Activated CD8-positive, alpha-beta memory T cell treated with anti-CD3 and anti-CD28 coated beads, Interleukin-2, amount 50 U/mL, for 4 hours (primary cell): Measurements from ENCODE around the gene GLB1L2.

ENCODE experiments used
- DNase-seq: peaks from one replicate; pipeline ENCODE4 v3.0.0-alpha.2; 2020

The GLB1L2 gene

DNA sequence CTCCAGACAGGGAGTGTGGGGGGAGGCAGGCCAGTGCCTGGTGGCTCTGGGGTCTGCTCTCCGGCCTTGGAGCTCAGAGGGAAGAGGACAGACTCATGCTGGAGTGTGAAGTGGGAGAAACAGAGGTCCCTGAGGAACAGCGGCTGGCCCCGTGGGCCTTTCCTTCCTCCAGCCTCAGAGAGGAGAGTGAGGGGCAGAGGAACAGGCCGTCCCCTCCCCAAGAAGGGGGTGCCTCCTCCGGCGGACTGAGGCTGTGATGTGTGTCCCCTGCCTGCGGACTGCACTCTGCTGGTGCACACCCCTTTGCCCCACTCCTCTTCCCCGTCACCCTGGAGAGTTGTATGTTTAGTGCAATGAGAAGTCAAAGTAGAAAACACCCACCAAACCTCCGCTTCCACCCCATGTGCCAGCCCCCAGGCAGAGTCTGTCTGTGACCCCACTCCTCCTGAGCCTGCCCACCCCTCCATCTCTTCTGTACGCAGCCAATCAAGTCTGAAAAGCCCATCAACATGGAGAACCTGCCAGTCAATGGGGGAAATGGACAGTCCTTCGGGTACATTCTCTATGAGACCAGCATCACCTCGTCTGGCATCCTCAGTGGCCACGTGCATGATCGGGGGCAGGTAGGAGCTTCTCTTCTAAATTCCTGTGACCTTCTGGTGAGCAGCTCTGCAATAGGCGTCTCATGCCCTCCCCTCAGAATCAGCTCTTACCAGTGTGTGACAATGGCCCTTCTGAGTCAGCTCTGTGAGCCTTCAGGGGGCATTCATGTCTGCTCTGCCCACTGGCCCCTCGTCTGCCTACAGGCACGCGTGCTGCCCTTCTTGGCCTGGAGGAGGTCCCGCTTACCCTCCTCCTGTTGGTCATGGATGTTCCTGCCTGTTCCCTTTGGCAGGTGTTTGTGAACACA is 39.0 kb downstream of the GLB1L2 start:
- no peak for DNase-seq

GRCh38 chr11:134371436-134372185 is 39.8 kb downstream of the GLB1L2 start:
- DNase-seq: no peak

DNA sequence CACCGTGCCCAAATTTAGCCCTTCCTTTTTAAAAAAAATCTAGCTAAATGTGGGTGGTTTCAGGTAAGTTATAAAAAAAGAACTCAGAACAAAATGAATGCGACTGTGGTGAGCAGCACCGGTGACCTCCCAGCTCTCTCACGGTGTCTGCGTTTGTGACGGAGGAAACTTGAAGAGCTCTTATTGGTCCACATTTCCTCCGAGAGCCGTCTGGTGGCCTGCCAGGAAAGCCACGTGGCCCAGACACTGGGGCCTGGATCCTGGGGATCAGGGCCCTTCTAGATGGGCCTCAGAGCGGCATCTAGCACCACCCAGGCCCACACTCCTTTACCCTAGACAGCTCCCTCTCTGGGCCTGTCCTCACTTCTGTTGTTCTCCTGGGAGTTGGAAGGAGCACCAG is 40.7 kb downstream of the GLB1L2 start:
- DNase-seq: no peak

DNA sequence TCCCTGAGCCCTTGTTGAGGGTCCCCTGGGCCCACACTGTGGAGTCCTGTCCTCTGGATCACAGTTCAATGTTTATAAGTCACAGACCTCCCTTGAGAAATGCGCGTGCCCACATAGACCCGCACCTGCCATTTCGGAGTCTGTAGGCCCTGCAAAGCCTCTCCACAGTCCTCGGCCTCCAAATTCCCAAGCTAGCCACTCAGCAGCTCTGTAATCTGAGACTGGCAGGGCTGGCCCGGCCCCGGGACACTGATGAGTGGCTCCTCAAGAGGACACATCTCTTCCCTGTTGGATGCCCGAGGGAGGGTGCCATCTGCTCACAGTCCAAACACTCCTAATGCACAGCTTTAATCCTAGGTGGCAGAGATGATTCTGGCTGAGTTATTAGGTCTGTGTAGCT is 41.2 kb downstream of the GLB1L2 start:
- no peak for DNase-seq

DNA sequence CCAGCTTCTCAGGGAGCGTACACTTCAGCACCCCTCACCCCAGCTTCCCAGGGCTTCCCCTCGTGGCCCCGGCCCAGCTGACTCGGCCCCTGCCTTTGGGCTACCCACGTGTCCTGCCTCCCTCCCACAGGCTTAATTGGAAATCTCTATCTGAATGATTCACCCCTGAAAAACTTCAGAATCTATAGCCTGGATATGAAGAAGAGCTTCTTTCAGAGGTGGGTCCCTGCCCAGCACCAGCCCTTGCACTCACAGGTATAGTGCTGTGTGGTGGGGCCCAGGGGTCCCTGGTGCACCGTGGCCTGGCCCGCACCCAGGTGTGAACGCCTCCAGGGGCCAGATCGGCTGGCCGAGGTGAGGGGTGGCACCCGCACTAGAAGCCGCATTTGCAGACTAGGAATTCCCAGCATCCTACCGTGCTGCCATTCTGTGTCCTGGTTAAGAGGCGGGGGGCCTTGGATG is 41.8 kb downstream of the GLB1L2 start:
- no peak for DNase-seq

GRCh38 chr11:134374171-134374570 is 42.4 kb downstream of the GLB1L2 start:
- no peak for DNase-seq

GRCh38 chr11:134374891-134375550 is 43.2 kb downstream of the GLB1L2 start:
- DNase-seq: no peak

DNA sequence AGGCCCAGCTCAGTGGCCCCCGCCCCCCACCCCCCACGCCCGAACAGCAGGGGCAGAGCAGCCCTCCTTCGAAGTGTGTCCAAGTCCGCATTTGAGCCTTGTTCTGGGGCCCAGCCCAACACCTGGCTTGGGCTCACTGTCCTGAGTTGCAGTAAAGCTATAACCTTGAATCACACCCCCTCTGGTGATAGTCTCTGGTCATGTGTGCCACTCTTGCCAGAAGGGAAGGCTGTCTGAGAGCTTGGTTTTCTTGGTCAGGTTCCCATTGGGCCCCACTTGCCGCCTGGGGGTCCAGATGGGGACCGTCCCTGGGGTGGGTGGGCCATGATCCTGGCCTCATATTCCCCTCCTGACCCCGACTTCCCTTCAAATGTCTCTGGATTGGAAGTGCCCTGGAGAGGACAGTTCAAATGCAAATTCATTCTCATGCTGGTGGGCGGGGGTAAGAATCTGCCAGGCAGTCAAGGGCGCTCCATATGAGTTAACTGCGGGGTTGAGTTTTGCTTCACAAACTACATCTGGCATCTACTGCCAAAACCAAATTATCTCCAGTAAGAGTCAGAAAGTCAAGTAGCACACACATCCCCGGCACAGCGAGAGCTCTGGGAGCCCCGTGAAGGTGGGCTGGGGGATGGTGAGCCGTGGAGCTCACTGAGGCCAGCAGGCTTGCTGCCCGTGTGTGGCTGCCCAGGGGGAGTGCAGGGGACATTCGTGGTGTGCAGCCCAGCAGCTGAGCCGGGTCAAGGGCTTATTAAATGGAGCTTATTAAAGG is 44.5 kb downstream of the GLB1L2 start:
- DNase-seq: no peak

- no peak for DNase-seq
Observed at GRCh38 chr11:134377876-134378275, 46.1 kb downstream of the GLB1L2 start.

DNA sequence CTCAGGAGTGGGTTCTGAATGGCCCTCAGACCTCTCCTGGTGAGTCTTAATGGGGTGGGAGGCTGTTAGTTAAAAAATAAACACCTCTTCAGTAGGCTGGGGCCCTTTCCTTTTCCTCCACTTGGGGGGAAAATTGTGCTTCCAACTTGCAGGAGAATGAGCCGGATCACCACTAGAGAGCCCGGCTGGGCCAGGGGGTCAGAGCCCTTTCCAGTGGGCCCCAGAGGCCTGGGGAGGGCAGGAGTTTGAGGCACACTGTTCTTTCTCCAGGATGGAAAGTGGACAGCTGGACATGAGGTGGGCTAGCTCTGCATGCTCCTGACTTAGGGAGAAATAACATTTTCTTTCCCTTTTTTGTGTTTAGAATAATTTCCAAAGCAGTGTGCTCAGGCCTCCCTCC is 47.5 kb downstream of the GLB1L2 start:
- DNase-seq: no peak

DNA sequence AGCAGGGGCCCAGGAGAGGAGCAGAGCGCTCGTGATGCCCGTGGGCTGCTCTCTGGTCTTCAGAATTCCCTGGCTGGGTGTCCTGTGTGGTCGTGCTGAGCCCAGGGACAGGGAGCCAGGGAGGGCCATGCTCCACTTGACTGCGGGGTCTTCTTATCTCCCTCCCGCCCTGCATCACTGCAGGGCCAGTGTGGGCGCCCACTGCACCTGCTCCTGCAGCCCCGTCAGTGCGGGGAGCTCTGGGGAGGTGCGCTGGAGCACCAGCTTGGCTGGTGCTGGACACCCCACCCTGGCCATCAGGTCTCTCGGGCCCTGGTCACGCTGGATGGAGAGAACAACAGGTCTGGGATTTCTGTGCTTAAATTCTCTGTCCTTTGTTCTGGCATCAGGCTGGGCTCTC is 48.4 kb downstream of the GLB1L2 start:
- DNase-seq: no peak

DNA sequence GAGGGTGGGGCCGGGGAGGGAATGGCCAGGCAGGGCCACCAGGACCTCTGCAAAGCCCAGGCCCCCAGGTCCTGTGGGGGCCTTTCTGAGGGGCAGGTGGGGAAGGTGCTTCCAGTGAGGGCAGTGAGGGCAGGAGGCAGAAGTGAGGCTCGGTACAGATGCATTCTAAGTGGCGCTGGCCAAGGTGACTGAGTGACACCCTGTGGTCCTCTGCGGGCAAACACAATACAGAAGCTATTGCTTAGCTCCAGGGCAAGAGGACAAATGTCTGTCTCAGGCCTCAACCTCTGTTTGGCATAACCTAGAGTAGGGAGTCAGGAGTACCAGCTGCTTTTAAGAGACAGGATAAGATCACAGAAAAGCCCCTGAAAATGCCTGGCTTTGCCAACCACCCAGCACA is 49.0 kb downstream of the GLB1L2 start:
- no peak for DNase-seq

- DNase-seq: no peak
Observed at GRCh38 chr11:134382257-134382656, 50.5 kb downstream of the GLB1L2 start.

DNA sequence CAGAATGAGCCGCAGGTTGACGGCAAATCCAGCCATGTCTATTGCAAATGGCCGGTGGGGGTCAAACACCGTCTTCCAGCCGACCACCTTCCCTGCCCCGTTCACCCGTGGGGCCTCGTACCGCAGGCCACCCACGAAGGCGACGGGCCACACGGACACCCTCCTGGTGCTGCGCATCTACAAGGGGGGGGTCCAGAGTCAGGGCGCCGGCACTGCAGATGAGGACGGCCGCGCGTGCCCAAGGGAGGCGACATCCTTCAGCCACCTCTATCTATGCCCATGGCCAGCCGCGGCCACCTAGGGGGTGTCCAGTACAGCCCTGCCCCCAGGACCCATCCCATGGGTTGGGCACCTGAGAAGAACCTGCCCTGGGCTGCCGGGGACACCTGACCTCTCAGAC is 51.0 kb downstream of the GLB1L2 start:
- no peak for DNase-seq

GRCh38 chr11:134383576-134384221 is 51.9 kb downstream of the GLB1L2 start:
- DNase-seq: no peak

DNA sequence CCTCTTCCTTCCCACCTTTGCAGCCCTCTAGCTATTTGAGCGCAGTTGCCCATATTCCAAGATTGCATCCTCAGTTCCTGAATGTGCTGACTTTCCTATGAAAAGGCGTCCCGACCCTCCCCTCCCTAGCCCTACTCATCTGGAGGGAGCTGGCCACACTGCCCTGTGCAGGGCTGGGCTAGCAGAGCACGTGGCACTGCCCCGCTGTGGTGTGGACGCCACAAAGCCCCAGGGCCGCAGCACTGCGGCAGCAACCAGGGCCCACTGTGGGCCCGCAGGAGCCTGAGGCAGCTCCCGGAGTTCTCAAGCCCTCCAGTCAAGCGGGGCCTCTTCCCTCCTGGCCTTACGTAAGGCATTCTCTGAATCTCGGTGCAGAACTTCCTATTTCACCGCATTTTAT is 52.6 kb downstream of the GLB1L2 start:
- no peak for DNase-seq

GRCh38 chr11:134385171-134385570 is 53.4 kb downstream of the GLB1L2 start:
- DNase-seq: no peak

DNA sequence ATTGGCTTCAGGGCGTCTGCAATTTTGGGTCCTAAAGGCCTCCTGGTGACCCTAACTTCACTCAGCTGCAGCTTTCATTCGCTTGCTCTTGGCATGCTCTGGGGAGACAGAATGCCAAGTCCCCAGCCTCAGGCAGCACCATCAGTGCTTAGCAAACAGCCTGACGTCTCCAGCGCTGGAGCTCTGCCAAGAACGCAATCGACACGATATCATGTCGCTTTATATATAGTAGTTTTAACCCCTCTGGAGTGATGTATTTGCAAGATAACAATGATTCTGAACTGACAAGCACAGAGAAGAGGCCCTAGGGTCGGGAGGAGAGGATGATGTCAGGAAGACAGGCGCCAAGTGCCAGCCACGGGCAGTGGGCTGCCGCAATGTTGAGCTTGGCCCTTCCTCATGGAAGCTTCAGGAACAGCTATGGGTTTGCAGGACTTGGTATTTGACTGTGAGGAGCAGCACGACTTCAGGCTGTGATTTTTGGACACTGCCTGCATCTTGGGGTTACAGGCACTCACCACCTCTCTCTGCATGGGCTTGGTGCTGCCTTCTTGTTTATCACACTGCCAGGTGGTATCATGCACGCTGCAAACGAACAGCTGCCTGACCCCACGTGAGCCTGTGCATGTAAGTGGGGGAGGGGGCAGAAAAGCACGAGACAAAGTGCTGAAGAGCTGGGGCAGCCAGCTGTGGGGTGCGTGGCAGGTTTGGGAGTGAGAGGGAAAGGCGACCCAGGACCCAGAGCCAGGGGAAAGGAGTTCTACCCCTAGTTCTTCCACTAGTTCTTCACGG is 54.2 kb downstream of the GLB1L2 start:
- DNase-seq: no peak

DNA sequence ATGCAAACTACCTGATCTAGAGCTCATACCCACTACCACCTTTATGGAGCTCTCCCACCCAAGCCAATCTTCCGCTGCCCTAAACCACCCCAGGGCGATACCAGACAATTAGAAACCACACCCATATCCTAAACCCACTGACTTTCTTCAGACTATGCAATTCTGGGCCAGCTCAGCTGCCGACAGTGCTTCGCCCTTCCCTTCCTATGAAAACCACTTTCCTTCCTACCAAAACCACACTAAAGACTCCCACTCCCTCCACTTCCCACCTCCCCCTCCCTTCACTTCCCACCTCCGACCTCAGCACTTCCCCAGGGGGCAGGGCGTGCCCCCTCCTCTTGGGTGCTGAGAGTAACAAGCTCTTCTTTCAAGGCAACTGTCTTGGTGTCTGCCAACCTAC is 55.2 kb downstream of the GLB1L2 start:
- no peak for DNase-seq

DNA sequence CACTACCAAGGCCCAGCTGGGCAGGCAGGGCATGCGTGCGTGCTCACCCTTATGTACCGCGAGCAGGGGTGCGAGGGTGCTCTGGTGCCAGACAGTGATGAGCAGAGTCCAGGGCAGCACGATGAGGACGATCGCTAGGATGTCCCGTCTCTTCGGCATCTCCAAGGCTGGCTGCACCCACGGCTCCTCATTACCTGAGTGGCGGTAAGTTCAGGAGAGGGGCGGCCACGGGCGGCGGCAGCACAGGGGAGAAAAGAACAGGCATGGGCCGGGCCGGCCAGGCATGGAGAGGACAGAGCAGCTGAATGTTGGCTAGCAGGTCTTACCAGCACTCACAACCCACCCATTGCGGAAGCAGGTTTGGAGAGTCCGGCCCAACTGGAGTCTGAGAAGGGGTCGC is 55.7 kb downstream of the GLB1L2 start:
- no peak for DNase-seq

DNA sequence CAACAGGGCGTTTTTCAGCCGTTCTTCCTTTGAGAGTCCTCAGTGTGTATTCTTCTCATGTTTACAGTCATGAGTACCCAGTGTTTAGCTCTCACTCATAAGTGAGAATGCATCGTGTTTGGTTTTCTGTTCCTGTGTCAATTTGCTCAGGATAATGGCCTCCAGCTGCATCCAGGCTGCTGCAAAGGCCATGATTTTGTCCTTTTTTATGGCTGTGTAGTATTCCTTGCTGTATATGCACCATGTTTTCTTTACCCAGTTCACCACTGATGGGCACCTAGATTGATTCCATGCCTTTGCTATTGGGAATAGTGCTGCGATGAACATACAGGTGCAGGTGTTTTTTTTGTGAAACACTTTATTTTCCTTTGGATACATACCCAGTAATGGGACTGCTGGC is 56.8 kb downstream of the GLB1L2 start:
- DNase-seq: no peak
